ENCODE measurements around the gene FAM168A.

FAM168A gene

DNA sequence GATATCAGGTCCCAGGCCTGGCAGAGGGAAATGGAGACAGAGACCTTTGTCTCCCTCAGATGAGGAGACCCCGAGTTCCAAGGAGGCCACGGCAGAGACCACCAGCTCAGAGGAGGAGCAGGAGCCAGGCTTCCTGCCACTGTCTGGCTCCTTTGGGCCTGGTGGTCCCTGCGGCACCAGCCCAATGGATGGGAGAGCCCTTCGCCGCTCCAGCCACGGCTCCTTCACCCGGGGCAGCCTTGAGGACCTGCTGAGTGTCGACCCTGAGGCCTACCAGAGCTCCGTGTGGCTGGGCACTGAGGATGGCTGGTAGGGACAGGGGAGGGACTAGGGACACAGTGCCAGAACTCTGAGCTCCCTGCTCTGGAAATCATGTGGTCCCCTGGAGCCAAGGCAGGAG, 234.8 kb downstream of the FAM168A start:
- H3K27ac ChIP-seq (replicated peaks): no peak overlapping the region
- no peaks in the 10 kb centered on the region for H3K27me3 ChIP-seq (ENCODE audit: insufficient read depth, poor library complexity, severe bottlenecking)
- no peak overlapping the region for H3K4me3 ChIP-seq (replicated peaks; ENCODE audit: insufficient read depth, low read length)
- TF ChIP-seq POLR2AphosphoS5 (IDR thresholded peaks at IDR 0.05; ENCODE audit: low read depth): no peak
- TF ChIP-seq CTCF (IDR thresholded peaks at IDR 0.05; ENCODE audit: insufficient read depth, low read length): no peak
- no peak for TF ChIP-seq SPI1 (IDR thresholded peaks at IDR 0.05; ENCODE audit: borderline replicate concordance, low read depth)
- no peak for TF ChIP-seq REST (IDR thresholded peaks at IDR 0.05; ENCODE audit: insufficient replicate concordance, low read depth)
- TF ChIP-seq GABPA (IDR thresholded peaks at IDR 0.05; ENCODE audit: low read depth): no peak
- no peak for DNase-seq (ENCODE audit: low read depth in 1 of 2, low spot score in 1 of 2)

GRCh38 chr11:73361953-73362776, 235.7 kb downstream of the FAM168A start:
- no peaks in the 10 kb centered on the region for H3K27me3 ChIP-seq (ENCODE audit: insufficient read depth, poor library complexity, severe bottlenecking)
- no peak for TF ChIP-seq GABPA (IDR thresholded peaks at IDR 0.05; ENCODE audit: low read depth)
- no peak for TF ChIP-seq CTCF (IDR thresholded peaks at IDR 0.05; ENCODE audit: insufficient read depth, low read length)
- TF ChIP-seq POLR2AphosphoS5 (IDR thresholded peaks at IDR 0.05; ENCODE audit: low read depth): no peak
- TF ChIP-seq REST (IDR thresholded peaks at IDR 0.05; ENCODE audit: insufficient replicate concordance, low read depth): no peak
- TF ChIP-seq SPI1 (IDR thresholded peaks at IDR 0.05; ENCODE audit: borderline replicate concordance, low read depth): no peak
- H3K4me3 ChIP-seq (replicated peaks; ENCODE audit: insufficient read depth, low read length): no peak overlapping the region
- no peak overlapping the region for H3K27ac ChIP-seq (replicated peaks)
- no peak for DNase-seq (ENCODE audit: low read depth in 1 of 2, low spot score in 1 of 2)

DNA sequence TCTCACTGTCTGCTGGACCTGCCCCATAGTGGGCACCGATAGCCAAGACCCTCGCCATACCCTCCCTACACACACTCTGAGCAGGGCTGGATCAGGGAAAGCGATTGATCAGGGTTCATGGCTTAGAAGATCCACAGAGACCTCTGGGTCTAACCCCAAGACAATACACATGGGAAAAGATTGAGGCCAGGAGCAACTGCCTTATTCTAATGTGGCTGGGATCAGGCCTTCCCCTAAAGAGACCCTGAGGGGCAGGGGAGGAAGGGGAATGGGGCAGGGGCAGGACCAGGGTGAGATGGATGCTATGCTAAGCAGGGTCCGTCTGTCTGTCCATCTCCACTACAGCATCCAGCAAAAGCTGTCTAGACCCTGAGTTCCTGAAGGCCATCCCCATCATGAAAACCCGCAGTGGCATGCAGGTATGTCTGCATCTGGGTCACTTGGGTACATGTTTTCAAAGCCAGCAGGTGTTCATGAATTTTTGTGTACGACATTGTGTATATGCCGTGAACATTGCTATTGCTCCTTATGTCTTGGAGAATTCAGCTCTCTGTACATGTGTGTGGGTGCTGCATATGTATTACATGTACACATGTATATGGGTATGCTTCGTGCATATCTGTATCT, 237.1 kb downstream of the FAM168A start:
- H3K27ac ChIP-seq (replicated peaks): no peak overlapping the region
- no peak overlapping the region for H3K4me3 ChIP-seq (replicated peaks; ENCODE audit: insufficient read depth, low read length)
- no peaks in the 10 kb centered on the region for H3K27me3 ChIP-seq (ENCODE audit: insufficient read depth, poor library complexity, severe bottlenecking)
- TF ChIP-seq CTCF (IDR thresholded peaks at IDR 0.05; ENCODE audit: insufficient read depth, low read length): no peak
- TF ChIP-seq GABPA (IDR thresholded peaks at IDR 0.05; ENCODE audit: low read depth): no peak
- TF ChIP-seq SPI1 (IDR thresholded peaks at IDR 0.05; ENCODE audit: borderline replicate concordance, low read depth): no peak
- no peak for TF ChIP-seq REST (IDR thresholded peaks at IDR 0.05; ENCODE audit: insufficient replicate concordance, low read depth)
- no peak for TF ChIP-seq POLR2AphosphoS5 (IDR thresholded peaks at IDR 0.05; ENCODE audit: low read depth)
- no peak for DNase-seq (ENCODE audit: low read depth in 1 of 2, low spot score in 1 of 2)

All from HL-60 (cell line).